ENCODE data around the gene CD101.

GRCh38 chr1:117066367-117066766 is 64.8 kb downstream of the CD101 start:
- TF ChIP-seq CTCF (IDR thresholded peaks at IDR 0.05; ENCODE audit: low read depth, low read length, poor library complexity, severe bottlenecking) (no peak), EZH2phosphoT487 (IDR thresholded peaks at IDR 0.05; ENCODE audit: borderline replicate concordance, low read length) (no peak)

Data from DOHH2 (cell line).